Activated T-cell treated with anti-CD3 and anti-CD28 coated beads for 4 hours (primary cell): Measurements from ENCODE around the gene PACS2.
"Not testable (repeated sequence)": the region's sequence is repeated elsewhere in the genome, so short reads cannot be mapped to it uniquely, and the experiment has no call there.

Experiments
- DNase-seq: peaks from one replicate; pipeline ENCODE4 v3.0.0-alpha.2; 2020

Gene PACS2

DNA sequence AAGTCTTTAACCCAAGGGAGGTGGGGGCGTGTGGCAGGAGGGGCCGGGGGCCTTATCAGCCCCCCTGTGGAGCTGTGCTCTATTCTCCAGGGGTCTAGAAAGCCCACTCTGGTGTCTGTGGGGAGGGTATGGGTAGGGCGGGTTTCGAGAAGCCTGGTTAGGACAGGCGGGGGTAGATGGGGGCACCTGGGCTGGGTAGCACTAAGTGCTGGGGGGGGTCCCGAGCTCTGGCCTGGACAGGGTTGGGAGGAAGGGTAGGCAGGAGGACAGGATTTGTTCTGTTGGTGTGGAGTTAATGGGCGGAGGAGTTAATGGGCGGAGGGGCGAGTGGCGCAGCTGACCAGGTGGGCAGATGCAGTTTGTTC, 2.0 kb downstream of the PACS2 start:
- no peak for DNase-seq

DNA sequence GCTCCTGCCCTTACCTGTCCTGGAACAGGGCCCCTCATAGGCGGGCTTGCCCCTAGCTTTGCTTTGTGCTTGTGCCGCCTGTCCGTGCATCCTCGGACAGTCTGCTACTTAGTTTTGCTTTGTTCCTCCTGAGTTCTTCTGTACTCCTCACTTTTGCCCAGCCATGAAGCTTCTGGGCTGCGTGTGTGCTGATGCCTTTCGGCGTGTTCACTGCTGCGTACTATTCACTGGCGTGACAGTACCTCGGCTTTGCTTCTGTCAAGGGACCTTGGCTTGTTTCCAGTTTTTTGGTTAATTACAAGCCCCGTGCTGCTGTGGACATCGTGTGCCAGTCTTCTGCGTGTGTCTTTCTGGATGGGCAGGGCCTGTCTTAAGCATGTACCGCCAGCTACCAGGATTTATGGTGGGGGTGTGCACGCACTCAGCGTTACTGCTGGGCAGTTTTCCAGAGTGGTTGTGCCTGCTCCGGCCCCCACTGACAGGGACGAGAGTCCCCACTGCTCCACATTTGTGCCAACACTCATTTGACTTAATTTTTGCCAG, 2.5 kb downstream of the PACS2 start:
- no peak for DNase-seq

DNA sequence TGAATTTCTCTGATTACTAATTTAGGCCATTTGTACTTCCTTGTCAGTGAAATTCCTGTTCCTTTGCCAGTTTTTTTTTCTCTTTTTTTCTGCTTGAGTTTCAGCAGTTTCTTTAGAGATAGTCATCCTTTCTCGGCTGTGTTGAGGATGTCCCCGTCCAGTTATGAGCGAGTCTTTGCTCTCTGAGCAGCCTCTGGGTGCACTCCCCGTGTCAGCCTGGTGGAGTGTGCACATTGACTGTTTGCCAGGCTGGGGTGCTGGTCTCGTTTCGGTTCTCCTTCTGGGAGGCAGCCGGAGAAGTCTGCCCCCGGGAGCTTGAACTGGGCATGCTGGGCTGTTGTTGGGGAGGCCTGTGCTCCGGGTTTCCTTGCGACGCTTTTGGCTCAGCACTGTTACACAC, 3.0 kb downstream of the PACS2 start:
- no peak for DNase-seq

DNA sequence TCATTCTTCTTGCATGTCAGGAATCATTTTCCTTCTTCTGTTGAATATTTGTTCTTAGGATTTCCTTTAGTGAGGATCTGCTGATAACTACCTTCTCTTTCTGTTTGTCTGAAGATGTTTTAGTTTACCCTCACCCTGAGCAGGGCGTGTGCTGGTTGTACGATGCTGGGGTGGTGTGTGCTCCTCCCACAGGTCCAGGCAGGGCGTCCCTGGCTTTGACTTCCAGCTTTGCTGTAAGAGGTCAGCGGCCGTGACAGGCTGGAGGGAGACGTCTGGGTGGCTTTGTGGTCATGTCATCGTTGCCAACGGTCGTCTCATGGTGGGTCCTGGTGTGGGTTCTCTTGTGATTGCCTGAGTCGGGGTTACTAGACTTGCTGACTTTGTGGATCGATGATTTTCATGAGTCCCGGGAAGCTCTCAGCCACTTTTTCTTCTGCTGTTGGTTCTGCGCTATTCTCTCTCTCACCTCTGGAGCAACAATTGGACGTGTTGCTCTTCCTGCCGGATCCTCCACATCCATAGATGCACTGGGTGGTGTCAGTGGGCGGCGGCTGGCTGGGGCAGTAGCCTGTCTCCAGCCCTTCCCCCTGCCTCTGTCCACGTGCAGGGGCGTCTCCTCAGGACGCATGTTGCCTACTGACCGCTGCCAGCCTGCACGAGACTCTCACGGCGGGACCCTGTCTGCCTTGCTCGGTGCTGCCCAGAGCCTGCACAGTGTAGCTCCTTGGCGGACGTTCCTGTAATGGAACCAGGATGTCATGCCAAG, 8.4 kb downstream of the PACS2 start:
- DNase-seq: no peak

DNA sequence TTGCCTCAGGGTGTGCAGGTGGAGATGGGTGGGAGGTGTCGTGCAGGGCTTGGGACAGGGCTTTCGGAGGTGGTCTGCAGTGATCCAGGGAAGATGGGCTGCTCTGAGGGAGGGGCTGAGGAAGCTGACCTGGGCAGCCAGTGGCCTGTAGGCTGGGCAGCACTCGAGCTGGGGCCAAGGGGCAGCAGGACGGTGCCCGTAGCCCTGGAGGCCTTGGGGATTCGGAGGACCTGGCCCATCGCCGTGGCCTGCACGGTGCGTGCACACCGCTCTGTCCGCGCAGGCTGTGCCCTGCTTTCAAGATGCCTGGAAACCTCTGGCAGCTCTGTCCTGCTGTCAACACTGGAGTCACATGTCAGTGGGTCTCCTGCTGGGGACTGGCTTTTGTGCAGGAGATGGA, 9.1 kb downstream of the PACS2 start:
- no peak for DNase-seq

DNA sequence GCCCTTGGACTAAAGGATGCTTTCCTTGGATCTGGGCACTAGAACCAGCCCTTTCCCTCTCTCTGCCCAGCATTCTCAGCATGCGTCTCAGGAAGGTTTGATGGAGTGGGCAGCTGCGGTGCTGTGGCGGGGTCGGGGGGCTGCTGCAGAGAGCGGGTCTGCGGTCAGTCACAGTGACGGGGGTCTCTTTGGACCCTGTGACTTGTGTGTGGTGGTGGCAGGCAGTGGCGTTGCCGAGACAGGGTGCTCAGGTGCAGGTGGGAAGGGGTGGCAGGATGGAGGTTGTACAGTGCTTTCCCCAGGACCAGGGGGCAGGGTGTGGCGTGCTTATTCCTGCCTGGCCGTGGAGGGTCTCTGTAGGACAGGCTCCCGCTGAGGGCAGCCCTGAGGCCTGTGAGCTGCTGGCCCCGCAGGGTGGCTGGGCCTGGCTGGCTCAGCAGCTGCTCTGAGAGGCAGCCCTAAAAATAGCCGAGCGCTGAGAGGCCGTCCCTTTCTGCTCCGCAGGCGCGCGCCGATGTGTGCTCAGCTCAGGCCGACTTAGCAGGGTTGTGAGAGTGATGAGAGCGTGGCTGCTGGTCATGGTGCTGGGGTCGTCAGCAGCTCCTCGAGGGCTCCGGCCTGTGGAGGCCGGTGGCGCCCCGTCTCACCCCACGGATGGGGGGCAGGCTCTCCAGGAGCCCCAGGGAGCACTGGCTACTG, 9.7 kb downstream of the PACS2 start:
- DNase-seq: no peak

DNA sequence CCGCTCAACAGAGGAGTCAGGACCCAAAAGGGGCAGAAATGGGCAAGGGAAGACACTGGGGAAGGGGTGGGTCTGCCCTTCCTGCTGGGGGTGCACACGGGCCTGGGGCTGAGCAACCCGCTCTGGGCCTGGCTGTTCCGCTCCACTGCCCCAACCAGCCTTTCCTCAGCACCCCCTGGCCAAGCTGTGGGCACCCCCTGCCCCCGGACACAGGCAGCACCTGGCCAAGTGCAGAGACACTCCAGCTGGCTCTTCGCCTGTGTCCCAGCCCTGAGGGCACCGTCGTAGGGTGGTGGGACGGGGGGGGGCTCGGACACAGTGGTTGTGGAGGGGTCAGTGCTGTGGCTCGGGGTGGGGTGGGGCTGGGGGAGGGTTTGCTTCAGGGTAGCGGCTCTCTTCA, 10.3 kb downstream of the PACS2 start:
- DNase-seq: no peak

DNA sequence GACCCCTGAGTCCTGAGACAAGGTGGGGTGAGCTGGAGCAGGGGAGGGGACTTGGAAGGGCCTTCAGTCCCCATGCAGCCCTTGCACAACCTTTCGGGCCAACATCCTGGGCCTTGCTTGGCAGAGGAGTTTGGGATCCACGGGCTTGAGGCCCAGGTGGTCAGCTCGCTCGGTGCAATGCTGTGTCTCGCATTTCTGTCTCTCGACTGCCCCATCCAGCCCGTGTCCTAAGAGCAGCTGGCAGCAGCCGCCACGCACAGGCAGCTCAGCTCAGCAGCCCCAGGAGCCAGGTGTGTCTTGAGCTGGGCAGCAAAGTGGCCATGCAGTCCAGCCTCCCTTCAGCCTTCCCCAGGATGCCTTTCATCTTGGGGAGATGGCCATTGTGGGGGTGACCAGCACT, 10.8 kb downstream of the PACS2 start:
- DNase-seq: no peak

DNA sequence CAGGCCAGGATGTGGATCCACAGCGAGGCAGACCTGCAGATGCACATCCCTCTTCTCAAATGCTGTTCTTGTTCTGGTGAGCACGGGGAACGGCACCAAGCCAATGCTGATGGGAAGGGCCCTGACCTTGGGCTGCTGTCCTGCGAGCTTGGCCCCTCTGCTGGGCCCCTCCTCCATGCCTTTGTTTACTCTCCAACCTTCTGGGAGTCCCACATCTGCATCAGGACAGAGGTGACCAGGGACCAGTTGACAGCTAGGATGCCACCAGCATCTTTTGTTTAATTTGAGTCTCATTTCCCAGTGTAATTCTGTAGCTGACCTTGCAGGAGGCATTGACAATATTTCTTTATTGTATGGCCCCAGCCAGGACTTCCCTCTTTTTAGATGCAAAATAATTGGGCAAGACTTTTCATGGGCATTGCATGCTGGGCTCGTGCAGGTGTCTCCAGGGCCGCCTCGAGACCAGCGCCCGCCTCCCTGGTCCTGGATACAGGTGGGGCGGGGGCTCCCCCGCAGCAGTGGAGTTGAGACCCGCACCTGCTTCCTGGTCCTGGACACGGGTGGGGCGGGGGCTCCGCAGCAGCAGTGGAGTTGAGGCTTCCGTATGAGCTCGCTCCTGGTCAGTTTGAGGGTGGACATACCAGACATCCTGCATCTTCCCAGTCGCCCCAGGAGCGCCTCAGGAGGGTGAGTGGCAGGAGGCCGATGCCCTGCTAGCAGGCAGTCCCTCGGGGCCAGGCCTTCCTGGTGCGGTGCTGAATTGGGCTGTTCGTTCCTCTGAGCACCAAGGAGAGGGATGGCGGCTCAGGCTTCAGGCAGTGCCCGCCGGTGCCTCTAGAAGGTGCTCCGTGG, 11.4 kb downstream of the PACS2 start:
- no peak for DNase-seq

DNA sequence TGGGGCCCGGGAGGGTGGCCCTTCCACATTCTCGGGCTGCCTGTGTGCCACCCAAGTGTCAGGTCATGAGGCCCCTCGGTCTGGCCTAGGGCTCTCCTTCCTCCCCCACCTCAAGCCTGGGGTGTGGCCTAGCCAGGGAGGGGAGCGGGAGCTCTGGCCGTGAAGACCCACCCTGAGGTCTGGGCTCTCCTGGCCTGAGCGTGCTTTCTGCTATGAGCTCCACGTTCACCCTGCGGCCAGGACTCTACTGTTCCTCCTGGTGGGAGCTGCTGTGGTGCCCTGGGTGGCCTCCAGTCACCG, 12.0 kb downstream of the PACS2 start:
- DNase-seq: no peak

DNA sequence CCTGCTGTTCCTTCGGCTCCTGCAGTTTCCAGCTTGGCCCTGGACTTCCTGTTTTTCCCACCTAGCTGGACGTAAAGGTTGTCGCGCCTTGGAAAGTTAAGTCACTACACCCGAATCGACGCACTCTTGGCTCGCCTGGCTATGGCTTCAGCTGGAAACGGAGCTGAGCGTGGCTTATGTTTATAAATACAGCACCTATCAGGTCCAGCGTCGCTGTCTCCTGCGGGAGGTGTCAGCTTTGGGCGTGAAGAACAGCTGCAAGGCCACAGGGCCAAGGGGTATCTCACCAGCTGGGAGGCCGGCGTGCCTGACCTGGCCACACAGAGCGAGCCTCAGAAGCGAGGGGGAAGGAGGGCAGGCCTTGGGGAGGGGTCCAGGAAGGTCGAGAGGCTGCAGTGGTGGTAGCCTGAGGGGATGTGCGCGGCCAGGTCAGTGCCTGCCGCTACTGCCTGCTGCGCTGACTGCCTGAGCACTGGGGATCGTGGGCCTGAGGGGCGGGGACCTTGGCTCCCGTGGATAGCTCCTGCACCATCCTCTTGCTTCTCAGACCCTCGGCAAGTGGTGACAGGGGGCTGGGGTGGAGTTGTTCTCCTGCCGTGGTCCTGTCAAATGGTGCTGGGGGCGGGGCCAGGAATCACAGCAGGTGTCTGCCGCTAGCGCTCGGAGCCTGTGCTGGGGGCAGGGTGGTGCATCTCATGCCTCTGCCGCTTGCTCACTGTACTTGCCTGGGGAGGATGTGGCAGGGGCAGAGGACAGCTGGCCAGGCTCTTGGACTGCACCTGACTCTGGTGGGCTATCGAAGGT, 12.5 kb downstream of the PACS2 start:
- no peak for DNase-seq

DNA sequence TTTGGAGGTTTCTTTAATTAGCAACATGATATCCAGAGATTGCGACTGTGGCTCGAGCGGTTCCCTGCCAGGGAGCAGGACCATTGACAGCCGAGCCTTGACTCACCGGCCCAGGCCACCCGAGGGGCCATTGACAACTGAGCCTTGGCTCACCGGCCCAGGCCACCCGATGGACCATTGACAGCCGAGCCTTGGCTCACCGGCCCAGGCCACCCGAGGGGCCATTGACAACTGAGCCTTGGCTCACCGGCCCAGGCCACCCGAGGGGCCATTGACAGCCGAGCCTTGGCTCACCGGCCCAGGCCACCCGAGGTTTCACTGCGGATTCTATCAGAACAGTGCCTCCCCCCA, 13.1 kb downstream of the PACS2 start:
- DNase-seq: not testable (repeated sequence)

DNA sequence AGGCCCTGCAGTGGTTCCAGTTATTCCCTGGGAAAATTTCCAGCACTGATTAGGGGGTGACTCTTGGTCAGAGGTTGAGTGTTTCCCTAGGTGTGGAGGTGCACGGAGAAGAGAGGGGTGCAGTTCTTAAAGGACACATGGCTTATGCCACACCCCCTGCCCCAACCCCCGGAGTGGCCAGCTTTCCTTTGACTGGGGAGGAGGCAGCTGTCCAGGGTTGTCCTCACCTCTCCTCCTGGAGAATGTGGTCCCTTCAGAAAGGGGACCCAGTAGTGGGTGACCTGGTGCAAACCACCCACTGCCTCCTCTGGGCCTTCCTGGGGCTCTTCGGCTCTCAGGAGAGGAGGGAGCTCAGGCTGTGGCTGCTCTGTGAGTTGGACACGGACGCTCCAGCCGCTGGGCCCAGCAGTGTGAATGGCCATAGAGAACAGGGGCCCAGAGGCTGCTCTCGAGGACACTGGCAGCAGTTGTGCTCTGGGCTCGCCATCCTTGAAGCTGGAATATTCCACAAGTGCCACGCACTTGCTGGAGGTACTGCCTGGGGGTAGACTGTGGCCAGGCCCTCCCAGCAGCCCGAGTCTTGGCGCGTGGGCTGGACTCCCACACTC, 13.6 kb downstream of the PACS2 start:
- no peak for DNase-seq

DNA sequence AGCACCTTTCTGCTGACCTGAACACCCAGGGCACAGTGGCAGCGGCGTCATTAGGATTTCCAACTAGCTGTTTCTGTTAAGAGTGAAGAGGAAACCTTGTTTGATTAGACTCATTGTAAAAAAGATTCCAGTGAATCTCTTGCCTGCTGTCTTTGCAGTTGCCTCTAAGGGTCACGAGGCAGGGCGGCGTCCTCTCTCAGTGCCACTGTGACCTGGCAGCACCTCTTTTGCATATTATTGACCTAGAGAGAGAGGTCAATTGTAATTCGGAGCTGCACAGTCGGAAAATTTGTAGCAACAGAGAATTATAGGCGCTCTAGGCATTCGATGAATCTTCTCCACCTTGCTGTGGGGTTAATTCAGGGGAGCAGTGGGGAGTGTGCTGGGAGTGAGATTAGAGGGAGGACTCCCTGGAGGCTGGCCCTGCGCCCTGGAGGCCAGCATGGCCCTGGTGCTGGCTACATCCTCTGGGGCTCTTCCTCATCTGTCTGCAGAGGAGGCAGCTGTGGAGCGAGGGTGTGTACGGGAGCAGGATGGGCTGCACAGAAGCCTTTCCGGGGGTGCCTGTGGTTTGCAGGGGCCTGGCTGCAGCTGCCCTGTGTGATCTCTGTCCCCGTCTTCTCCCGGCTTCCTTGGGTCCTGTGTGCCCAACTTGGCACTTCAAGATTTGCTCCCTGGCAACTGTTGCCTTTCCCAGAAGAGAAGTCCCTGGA, 14.3 kb downstream of the PACS2 start:
- DNase-seq: no peak

DNA sequence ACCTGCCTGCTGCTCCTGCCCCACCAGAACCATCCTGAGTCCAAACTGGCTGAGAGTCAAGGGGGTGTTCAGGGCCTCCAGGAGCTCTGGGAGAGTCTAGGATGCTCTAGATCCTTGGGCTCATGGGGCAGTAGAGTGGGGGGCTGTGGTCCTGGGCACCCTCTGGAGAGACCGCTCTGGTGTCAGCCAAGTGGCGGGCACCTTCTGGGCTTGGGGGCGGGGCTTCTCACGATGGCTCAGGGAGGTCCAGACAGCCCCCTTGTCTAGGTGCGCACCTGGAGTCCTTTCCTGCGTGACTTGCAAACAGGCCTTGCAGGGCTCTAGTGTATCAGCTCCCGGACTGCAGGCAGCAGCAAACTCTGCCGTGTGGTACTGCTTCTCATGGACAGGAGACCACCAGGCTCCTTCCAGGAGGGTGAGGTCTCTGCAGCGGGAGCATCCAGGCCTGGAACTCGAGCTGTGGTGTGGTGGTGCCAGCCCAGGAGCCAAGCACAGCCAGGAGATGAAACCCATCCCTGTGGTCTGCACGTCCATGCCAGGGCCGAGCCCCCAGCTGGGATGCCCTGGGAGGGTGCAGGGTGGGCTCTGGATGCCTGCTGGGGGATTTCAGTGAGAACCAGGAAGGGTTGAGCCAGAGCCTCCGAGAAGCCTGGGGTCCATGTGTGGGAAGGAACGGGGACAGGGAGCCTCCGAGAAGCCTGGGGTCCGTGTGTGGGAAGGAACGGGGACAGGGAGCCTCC, 15.0 kb downstream of the PACS2 start:
- DNase-seq: no peak

DNA sequence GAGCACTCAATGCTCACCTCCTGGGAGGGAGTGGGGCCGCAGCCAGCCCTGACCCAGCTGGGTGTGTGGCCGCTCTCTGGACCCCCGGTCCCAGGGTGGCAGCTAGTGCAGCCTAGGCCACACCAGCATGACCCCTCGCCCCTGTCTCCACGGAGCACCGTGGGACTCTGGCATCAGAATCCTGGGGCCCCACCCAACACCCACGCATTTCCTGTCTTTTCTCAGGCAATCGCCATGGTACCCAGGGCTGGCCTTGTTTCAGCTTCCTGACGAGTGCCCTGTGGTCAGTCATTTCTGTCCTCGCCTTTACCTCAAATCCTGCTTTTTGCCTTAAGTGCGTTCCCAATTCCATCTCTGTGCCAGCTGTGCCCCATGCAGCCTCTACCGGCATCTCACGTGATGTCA, 15.9 kb downstream of the PACS2 start:
- no peak for DNase-seq

DNA sequence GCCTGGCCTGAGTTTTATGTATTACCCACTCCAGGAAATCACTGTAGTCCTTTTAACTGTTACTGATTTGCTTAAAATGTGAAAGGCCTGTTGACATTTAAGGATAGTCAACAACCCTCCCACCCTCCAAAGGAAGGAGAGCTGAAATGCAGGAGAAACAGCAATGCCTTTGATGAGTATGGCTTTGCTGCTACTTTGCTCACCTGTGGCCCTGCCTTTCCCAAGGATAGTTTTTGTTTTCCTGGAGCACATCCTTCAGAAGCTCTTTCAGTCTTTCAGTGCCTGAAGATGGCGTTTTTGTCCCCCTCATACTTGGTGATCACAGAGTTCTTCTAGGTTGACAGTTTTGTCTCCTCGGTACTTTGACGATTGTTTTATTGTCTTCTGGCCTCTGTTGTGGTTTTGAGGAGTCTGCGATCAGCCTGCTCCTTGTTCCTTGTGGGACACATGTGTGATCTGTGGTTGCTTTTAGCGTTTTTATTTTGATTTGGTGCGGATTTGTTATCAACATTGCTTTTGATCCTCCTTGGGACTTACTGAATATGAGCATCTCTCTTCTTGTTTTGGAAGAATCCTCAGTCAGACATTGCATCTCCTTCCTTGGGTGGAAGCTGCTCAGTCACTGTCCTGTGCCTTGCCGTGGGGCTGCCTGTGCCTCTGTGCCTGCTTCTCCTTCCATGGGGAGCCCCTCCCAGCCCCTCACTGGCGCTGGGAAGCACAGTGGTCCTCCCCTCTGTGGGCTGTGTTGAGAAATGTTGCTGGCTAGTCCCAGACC, 17.2 kb downstream of the PACS2 start:
- no peak for DNase-seq

DNA sequence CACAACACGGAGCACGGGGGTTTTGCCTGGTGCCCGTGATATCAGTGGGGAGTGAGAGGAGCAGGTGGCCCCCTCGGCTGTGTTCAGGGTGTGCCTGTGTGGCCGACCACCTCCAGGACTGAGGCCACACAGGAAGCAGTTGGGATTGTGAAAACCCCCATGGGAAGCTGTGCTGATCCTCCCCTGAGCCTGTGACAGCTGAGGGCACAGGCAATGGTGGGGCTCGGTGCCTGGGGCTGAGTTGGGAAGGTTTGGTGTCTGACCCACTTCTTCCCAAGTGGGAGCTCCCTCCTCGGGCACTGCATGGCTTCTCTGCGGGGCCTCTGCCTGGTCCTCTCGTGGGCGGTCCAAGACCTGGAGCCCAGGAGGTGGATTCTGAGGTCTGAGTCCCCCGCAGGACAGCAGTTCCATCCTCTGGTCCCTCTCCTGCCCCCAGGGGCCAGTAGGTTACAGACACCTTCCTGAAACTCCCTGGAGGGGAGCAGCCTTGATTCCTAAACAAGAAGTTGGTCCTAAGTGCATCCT, 17.9 kb downstream of the PACS2 start:
- no peak for DNase-seq

DNA sequence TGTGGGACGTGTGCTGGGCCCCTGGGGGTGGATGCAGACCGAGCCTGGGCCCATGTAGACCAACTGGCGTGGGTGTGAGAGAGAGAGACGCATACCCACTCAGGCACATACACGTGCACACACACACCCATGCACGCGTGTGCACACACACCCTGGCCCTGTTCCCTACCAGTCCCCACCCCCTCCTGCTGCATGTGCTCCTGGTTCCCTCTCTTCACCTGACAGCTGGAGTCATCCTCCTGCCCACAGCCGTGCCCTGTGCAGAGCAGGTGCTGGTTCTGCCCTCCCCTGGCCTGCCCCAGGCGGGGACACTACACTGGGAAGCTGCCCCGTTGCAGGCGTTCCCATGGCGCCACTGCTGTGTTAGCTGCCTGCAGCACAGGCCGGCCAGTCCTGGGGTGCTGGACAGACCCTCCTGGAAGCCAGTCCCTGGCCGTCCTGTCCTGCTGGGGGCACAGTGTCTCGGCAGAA, 18.5 kb downstream of the PACS2 start:
- no peak for DNase-seq
